Activated CD8-positive, alpha-beta memory T cell treated with anti-CD3 and anti-CD28 coated beads for 24 hours (primary cell): Measurements from ENCODE around the gene INPP5F.
"Not testable (repeated sequence)": the region's sequence is repeated elsewhere in the genome, so short reads cannot be mapped to it uniquely, and the experiment has no call there.

Experiments
- DNase-seq: peaks from one replicate; pipeline ENCODE4 v3.0.0-alpha.2; 2020

Gene INPP5F

DNA sequence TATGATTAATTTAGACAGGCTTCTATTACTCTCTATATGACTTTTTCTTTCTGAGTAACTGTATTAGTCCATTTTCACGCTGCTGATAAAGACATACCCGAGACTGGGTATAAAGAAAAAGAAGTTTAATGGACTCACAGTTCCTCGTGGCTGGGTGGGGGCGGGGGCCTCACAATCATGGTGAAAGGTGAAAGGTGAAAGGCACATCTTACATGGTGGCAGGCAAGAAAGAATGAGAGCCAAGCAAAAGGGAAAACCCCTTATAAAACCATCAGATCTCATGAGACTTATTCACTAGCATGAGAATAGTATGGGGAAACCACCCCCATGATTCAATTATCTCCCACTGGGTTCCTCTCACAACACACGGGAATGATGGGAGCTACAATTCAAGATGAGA, 18.5 kb upstream of the INPP5F start:
- not testable (repeated sequence) for DNase-seq

DNA sequence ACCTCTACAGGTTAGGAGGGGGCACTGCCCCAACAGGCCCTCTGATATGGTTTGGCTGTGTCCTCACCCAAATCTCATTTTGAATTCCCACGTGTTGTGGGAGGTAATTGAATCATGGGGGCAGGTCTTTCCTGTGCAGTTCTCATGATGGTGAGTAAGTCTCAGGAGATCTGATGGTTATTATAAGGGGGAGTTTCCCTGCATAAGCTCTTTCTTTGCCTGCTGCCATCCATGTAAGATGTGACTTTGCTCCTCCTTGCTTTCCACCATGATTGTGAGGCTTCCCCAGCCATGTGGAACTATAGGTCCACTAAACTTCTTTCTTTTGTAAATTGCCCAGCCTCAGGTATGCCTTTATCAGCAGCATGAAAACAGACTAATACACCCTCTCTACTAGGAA, 14.9 kb upstream of the INPP5F start:
- DNase-seq = not testable (repeated sequence)

DNA sequence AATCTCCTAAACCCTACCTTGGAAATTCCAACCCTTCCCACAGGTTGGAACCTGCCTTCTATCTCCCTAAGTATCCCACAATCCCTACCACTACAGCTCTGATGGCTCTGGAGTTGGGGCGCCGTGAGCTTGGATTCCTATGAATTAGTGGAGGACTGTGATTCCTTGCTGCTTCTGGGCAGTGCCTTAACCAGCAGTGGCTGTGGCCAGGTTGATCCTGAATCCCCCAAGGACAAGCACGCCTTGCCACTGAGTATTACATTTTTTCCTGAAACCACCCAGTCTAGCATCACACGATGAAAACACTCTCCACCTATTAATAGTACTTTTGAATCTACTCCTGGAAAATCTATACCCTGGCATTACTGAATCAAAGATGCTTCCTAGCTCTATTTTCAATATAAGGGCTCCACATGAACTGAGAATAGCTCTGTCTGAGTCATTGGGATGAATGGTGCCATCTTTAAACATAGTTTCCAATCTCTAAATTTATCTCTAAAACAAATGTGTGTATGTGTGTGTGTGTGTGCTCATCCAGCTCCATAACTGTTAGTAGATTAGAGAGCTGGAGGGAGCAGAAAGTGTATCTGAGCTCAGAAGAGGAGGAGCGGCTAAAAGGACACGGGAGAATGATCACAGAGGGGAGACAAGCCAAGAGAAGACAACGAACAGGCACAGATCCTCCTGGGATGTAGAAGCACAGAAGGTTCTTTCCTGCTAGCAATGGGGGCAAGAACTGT, 11.9 kb upstream of the INPP5F start:
- DNase-seq = no peak

DNA sequence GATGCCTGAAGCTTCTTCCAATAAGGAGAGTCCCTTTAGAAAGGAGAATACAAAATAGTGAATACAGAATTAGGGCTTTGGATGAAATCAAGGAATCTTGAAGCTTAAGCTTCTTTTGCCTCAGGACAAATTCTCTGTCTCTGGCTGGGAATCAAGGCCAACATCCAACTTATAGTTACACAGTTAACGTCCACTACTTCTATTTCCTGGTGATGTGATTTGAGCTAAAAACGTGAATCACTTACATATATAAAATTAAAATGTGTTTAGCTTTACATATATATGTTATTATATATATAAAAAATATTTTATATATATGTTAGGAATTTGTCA, 11.4 kb upstream of the INPP5F start:
- no peak for DNase-seq

DNA sequence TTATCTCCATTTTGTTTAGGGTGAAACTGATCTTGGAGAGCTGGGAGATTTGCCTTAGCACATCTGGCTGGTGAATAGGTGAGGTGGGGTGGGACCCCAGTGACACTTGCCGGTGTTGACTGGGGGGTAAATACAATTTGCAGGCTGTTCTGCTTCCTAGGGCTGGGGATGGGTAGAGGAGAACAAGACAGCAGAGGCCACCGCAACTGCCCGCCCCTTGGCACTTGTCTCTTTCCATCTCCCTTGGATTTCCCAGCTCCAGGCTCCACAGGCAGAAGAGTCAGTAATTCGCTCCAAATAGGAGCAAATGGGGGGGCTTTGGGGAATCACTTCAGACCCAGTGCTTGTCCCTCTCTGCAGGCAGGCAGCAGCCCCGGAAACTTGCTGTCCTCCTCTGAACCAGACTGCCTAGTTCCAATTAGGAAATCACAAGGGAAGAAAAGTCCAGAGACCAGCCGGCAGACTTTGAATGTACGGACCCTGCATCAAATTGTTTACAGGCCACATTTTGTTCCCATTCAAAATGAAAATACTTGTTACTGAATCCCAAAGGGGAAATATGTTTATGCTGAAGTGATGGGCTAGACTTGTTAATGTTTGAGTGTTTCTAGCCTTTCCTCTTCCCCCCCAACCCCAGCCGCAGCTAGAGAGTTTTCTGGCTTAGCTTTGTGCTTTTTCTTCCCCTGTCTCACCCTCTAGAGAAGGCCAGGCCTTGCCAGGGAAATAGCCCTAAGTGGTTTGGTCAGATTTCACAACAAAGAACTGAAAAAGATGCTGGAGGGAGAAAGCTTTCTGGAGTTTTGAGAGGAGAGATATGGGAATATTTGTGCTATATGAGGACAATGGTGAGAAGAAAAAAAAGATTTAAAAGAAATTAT, 10.0 kb upstream of the INPP5F start:
- no peak for DNase-seq

DNA sequence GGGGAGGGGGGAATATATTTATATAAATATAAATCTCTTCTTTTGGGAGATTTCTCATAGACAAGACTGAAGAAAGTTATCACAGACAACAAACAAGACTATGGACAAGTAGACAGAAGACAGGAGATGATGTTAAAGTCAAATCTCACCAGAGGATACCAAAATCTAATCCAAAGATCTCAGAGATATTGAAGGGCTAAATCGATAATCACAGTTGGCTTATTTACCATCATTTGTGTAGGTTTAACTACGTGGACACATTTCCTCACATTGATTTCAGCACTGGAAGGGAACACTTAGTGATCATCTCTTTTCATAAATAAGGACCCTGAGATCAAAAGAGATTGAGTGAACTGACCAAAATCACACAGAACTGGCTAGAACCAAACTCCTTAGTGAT, 2.7 kb upstream of the INPP5F start:
- no peak for DNase-seq

DNA sequence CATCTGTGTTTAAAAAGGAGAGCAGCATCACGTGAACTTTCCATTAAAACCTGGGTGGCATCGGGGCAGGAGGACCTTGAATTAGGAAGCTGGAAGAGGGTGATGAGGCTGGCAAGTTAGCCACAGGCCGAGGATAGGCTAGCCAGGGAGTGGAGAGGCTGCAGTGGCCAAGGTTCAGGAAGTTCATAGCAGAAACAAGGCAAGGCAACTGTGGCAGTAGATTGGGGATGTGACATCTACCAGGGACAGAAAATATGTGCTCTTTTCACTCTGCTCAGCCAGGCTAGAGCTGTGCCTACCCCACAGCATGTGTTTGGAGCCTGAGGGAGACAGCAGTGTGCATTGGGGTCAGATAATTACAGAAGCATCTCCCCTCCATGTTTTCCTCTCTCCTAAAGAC, 2.2 kb upstream of the INPP5F start:
- DNase-seq = no peak

DNA sequence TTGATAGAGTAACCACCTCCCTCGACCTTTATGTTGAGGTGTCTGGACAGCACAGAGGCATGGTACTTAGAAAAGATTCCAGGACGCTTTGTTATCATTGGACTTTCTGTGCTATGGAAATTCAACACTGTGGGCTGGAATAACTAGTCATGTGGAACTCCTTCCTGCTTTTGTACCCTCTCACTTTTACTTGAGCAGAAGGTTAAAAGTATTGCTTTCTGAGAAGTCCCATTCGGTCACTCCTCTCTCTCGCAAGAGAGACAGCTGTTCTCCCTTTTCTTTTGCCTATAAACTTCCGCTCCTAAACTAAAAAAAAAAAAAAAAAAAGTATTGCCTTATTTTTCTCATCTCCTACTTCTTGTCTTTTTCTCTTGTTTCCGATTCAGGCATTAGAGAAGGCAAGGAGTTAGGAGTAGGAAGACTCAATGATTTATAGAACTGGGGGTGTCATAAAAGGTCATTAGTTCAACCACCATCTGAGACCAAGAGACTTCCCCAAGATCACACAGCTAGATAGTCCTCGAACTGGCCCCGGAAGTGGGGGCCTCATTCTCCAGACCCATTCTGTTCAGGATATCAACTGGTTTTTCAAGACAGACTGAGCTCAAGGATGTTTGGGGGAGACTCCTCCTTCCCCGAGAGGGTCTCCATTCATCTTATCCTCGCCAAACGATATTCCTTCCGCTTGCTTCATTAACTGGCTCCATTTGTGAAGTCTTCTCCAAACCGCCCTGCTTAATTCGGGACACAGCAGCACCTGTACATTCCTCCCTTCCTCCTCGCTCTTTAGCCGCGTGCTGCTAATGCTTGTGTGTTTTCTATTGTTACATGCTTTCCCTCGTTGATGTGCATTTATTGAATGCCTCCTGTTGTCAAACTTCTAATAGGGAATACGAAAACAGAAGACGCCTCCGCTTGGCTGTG, 995 bp upstream of the INPP5F start:
- no peak for DNase-seq

DNA sequence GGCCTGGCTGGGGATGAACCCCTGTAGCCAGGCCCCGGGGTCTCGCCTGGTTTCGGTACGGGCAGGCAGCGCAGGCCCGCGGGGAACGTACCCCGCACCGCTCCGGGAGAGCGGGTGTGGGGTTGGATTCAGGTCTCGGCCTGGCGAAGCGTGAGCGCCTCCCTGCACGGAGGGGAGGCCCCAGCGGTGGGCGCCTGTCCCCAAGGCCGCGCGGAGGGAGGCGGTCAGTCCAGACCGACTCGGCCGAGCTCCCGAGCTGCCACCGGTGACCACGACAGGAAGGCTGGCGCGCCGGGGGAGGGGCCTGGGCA, 378 bp upstream of the INPP5F start:
- no peak for DNase-seq

DNA sequence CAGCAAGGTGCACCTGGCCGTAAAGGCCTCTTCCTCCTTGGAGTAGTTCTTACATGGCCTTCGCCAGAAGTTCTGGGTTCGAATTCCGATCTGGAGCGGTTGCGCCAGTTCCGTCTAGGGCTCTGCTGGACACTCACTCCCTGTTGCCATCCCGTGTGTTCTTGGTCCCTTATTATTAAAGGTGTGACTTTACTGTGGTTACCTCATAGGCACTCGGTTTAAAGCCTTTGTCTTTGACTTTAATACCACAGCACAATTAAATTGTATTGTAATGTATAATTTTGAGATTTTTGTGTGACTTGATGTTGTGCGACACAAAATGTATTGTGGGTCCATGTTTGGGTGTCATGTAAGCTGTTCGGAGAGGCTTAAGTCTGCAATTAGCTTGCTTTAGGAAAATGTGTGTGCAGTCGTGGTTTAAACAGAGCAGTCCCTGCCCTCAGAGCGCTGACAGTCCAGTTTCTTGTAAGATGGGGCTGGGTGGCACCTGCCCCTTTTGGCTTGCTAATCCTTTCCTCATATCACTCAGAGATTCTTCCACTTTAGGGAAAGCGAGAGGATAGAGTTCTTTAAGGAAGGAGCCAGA, 919 bp downstream of the INPP5F start:
- DNase-seq = no peak

DNA sequence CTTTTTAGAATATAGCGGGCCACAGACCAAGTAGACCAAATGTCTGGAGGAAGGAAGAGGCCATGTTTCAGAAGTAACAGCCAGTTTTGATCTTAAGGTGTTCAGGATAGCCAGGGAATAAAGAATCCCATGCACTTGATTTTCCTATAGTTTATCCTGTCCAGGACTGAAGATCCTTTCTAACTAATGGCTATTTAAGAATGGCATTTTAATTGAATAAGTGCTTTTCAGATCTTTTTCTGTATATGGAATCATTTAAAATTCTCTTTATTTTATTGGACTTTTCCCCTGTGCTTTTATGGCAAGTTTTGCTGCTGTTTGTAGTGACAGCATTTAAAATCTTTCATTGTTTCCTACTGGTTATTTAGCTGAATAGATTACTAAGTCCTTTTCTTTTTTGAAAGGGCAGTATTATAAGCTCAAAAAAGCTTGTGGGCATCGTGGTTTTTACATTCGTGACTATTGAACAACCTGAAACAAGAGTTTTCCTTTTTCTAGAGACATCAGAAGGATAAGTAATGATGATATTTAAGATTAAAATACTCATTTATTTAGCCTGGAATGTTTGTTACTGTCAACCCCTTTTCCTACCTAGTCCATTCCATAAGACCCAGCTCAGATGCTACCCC, 2.4 kb downstream of the INPP5F start:
- no peak for DNase-seq

DNA sequence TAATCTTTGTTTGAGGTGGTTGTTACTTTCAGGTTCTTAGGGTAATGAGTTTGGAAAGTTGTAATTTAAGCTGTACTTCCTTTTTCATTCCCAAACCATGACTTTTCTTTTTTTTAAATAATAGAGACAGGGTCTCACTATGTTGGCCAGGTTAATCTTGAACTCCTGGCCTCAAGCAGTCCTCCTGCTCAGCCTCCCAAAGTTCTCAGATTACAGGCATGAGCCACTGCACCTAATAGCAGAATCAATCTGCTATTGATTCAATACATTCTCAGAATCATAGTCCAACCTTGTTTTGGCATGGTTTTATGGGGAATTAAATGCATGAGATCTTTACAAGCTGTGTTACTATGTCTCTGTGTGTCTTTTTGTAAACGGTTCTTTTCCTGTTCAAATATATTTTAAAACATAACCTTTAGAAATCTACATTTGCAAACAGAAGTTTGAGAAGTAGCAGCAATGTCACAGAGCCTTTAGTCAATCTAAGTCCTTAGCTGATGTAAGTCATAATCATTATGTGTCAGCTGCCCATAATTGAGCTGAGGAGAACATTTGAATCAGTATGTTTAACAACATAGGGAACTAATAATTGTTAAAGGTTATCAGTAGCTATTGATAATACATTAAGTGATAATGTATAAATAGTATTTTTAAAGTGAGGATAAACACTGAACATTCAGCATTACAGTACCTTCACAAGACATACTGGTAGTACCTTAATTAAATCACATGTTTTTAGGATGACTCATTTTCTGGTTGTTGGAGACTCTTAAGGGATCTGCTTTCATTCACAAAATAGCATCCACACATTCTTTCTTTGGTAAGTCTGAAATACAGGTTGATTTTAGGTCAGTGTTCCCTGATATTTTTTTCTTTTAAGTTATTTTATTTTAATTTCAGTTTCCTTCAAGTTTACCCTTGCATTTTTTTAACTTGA, 8.8 kb downstream of the INPP5F start:
- no peak for DNase-seq

DNA sequence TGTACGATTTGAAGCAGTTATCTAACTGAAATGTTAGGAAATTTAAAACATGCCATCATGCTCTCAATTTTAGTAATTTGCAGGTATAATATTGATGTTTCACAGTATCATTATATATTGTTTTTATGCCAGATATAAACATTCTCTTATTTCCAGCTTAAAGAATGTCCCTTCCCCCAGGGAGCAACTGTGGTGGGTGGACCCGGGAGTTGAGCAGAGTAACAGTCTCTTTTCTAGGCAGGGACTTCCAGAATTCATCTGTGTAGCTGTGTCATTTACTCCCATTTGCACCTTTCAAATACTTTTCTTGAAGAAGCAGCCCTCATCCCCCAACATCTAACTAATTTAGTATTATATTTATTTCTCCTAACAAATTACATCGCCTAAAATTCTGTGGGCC, 9.6 kb downstream of the INPP5F start:
- no peak for DNase-seq

DNA sequence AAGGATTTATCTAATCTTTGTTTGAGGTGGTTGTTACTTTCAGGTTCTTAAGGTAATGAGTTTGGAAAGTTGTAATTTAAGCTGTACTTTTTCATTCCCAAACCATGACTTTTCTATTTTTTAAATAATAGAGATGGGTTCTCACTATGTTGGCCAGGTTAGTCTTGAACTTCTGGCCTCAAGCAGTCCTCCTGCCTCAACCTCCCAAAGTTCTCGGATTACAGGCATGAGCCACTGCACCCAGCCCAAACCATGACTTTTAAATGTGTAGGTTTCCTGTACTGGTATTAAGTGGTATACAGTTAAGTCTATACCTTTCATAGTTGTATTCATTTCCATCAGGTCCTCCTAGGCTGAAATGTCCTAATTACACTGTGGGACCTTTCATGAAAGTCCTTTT, 10.4 kb downstream of the INPP5F start:
- DNase-seq = no peak

DNA sequence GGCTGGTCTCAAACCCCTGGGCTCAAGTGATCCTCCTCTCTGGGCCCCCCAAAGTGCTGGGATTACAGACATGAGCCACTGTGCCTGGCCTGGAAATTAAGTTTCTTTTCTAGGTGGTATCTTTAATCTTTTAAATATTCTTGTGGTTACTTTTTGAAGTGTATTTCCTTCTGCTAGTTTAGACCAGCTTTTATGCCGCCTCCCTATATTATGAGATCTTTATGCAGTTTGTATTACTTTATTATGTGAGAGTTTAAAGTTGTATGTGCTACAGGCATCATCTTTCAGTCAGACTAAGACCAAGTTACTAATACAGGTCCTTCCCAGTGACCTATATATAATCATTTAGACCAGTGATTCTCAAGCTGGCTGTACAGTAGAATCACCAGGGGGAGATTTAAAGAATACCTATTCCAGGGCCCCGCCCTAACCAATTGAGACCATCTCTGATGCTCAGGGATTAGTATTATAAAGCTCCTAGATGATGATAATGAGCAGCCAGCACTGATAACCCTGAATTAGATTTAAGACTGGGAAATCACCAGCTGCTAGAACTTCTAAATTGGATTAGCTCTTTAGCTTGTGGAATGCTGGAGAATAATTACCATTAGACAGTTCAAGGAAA, 11.3 kb downstream of the INPP5F start:
- DNase-seq = no peak

DNA sequence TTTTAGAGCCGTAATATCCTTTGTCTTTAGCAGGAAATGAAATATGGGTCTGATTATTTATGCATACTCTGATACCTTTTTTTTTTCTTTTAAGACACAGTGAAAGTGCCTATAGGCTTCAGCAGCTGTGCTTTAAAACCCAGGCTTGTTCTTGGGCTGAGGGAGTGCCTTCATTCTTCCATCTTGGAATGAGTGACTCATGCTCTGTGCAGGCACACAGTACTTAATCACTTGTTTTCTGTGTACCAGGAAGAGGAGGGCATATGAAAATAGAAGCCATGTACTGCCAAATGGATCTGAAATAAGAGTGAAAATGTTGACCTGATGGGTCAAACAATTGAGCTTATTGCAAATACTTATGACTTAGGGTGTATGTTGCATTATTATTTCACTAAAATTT, 12.0 kb downstream of the INPP5F start:
- DNase-seq = no peak

DNA sequence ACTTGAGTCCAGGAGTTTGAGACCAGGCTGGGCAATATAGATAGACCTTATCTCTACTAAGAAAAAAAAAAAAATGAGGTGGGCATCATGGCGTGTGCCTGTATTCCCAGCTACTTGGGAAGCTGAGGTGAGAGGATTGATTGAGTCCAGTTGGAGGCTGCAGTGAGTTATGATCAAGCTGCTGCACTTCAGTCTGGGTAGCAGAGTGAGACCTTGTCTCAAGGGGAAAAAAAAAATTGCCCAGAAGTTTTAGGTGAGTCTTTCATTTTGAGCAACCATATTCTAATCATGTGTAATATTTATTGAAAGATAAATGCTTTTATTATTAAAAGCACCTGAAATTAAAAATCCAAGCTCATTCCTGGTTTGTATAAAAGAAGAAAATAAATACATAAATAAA, 13.1 kb downstream of the INPP5F start:
- no peak for DNase-seq

DNA sequence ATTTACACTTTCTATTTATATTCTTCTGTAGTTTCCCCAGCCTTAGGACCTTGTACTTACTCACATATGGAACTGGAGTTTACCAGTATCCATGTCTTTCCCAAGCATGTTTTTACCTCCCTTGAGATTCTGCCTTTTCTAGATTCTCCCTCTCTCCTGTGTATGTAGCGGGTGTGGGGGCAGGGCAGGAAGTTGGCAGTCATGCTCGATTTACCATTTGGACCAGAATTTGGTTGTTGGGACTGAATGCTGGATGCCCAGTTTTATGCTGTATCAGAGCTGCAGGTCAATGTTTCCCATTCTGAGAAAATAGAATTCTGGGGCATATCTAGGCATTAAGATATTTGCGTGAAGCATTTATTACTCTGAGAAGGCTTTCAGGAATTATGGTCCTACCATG, 14.2 kb downstream of the INPP5F start:
- no peak for DNase-seq

DNA sequence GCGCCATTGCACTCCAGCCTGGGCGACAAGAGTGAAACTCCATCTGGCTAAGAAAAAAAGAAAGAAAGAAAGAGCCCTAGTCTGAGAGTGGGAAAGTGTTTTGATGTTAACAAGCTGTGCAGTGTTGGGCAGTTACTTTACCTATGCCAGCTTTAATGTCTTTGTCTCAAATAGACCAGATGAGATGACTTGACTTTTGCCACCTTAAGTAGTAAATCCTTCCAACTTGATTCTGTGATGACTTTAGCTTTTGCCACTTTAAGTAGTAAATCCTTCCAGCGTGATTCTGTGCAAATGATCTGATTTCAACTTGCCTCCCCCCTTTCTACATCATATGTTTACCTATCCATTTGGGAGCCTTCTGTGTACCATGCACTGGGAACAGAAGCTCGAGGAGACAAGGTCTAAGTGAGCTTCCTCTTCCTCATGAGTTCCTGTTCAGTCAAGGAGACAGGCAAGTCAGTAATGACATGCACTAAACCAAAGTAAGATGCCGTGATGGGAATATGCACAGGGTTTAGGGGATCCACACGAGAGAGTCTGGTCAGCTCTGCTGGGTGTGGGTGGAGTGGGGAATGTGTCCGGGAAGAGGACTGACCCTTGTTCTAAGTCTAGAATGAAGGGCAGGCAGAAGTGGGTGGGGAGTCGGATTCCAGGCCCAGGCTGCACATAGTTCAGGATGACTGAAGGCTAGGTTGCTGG, 17.2 kb downstream of the INPP5F start:
- no peak for DNase-seq

DNA sequence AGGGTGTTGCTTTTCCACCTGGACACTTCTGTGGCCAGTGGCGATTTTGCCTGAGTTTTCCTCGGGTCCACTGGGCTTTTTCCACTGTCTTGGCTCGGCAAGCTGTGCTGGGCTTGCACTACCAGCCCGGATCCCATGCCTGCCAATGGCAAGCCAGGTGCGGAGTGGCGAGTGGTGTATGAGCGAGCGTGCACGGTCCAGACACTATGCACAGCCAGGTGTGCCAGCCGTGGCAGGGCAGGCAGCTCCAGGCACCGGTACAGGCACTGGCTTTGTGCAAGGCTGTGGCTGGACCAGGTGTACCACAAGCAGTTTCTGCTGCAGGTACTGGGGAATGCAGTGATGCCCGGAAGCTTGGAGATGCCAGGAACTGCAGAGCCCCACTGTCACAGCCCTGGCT, 22.1 kb downstream of the INPP5F start:
- no peak for DNase-seq

DNA sequence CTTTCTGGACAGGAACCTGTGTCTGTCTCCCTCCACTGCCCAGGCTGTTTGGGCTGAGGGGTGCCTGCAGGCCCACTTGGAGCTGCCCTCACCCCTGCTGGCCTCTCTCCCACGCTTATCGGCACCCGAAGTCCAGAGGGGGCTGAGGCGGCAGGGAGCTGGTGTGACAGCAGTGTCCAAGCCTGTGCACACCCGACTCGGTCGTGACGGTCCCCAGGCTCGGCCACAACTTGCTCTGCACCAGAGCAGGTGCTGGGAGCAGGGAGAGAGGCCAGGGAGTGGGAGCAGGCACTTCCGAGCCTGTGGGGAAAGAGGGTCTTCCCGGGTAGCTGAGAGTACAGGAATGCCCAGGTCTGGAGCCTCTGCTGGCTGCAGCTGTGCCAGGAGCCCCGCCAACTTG, 23.0 kb downstream of the INPP5F start:
- no peak for DNase-seq
